ENCODE results near the gene REEP1. TPM values are rescaled to one million over a fixed set of nuclear protein-coding genes. Genes with fewer than 3 reads are reported as not detected.

Gene REEP1
- total RNA-seq, 1 experiment from 2014 or later, result not detected

DNA sequence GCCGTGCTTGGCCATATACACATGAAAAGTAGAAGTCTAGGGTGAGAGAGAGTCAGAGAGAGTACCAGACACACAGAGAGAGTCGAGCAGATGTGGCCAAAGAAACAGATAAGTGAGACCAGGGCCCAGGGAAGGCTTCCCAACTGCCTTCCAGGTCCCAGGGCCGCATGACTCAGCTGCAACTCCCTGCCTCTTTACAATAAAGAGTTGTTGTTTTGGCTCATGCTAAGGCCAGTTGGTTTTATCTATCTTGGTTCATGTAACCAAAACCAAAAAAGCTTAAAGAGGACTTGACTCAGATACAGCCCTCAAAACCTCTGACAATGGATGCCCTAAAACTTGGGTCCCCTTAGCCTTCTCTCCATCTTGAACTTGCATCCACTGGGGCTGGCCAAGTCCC, 36.9 kb downstream of the REEP1 start:
- TF ChIP-seq, protein P1, sequence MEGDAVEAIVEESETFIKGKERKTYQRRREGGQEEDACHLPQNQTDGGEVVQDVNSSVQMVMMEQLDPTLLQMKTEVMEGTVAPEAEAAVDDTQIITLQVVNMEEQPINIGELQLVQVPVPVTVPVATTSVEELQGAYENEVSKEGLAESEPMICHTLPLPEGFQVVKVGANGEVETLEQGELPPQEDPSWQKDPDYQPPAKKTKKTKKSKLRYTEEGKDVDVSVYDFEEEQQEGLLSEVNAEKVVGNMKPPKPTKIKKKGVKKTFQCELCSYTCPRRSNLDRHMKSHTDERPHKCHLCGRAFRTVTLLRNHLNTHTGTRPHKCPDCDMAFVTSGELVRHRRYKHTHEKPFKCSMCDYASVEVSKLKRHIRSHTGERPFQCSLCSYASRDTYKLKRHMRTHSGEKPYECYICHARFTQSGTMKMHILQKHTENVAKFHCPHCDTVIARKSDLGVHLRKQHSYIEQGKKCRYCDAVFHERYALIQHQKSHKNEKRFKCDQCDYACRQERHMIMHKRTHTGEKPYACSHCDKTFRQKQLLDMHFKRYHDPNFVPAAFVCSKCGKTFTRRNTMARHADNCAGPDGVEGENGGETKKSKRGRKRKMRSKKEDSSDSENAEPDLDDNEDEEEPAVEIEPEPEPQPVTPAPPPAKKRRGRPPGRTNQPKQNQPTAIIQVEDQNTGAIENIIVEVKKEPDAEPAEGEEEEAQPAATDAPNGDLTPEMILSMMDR (IDR thresholded peaks at IDR 0.05; ENCODE audit: unreplicated experiment), result no peak
- CTCF ChIA-PET, result no interaction called here
- Mint-ChIP-seq H3K27ac (ENCODE audit: low read depth, unreplicated experiment) (no peak overlapping the region), H3K9me3 (ENCODE audit: unreplicated experiment) (no peaks in the 10 kb centered on the region), H3K36me3 (ENCODE audit: insufficient read depth, unreplicated experiment) (no peaks in the 10 kb centered on the region), H3K4me1 (ENCODE audit: insufficient read depth, unreplicated experiment) (no peaks in the 10 kb centered on the region), H3K27me3 (ENCODE audit: insufficient read depth, unreplicated experiment) (peaks cover 24% of the 10 kb centered on the region), H3K4me3 (ENCODE audit: unreplicated experiment) (no peak overlapping the region)
- no TSS peak for BruUV-seq (replicated peaks)
- POLR2A ChIA-PET, result no interaction called here
- intact Hi-C loops (cut with micrococcal nuclease), result no loop called here
- DNase-seq (ENCODE audit: unreplicated experiment), result no peak

DNA sequence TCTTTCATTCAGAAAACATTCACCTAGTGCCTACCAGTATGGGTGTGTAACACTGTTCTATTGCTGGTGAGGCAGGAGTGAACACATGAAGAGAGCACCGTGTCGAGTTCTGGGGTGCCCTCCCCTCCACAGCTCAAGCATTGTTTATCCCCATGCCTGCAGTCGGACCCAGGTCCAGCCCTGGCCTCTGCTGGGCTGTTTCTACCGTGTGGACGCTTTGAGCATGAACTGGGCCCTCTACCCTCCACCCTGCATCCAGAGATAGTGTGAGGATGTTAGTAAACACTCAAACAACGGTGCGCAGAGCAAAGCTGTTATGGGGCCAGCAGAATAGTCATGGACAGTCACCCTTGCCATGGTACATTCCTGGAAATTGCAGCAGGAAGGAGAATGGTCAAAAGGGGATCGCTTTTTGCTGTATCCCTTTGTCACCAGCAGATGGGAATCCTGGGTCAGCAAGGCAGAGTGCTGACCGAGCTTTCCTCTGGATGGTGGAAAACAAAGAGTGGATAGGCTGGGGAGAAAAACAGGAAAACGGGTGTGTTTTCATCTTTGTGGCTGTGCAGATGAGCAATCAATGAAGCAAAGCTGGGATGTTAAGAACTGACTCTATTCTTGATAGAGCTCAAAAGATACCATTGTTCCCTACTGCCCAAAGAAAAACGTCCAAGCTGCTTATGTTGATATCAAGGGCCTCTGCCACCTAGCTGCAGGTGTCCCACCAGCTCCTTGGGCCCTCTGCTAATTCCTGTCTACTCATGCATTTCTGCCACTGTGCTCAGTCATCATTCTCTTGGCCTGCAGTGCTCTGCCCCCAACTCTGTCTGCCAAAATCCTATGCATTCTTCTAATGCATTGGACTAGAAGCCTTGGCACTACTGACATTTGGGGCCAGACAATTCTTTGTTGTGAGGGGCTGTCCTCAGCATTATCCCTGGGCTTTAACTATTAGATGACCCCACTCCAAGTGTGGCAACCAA, 38.7 kb downstream of the REEP1 start:
- CTCF ChIA-PET, result interaction anchor here (0.6 to 2.4 kb wide), 2 partner anchors 77 to 93 kb away, joined by 3 to 5 read pairs; no protein-coding TSS in a partner anchor
- no peak for DNase-seq (ENCODE audit: unreplicated experiment)
- intact Hi-C loops (cut with micrococcal nuclease), result loop anchor here (10.0 kb wide), 2 partner anchors 74 to 76 kb away; no protein-coding TSS in a partner anchor
- no peaks in the 10 kb centered on the region for H3K36me3 Mint-ChIP-seq (ENCODE audit: insufficient read depth, unreplicated experiment)
- POLR2A ChIA-PET, result no interaction called here
- no peak overlapping the region for H3K4me3 Mint-ChIP-seq (ENCODE audit: unreplicated experiment)
- BruUV-seq (replicated peaks), result no TSS peak
- H3K4me1 Mint-ChIP-seq (ENCODE audit: insufficient read depth, unreplicated experiment), result no peaks in the 10 kb centered on the region
- TF ChIP-seq, protein P1 (IDR thresholded peaks at IDR 0.05; ENCODE audit: unreplicated experiment), result peak; percentile 10
- peaks cover 10% of the 10 kb centered on the region for H3K27me3 Mint-ChIP-seq (ENCODE audit: insufficient read depth, unreplicated experiment)
- no peak overlapping the region for H3K27ac Mint-ChIP-seq (ENCODE audit: low read depth, unreplicated experiment)
- no peaks in the 10 kb centered on the region for H3K9me3 Mint-ChIP-seq (ENCODE audit: unreplicated experiment)

DNA sequence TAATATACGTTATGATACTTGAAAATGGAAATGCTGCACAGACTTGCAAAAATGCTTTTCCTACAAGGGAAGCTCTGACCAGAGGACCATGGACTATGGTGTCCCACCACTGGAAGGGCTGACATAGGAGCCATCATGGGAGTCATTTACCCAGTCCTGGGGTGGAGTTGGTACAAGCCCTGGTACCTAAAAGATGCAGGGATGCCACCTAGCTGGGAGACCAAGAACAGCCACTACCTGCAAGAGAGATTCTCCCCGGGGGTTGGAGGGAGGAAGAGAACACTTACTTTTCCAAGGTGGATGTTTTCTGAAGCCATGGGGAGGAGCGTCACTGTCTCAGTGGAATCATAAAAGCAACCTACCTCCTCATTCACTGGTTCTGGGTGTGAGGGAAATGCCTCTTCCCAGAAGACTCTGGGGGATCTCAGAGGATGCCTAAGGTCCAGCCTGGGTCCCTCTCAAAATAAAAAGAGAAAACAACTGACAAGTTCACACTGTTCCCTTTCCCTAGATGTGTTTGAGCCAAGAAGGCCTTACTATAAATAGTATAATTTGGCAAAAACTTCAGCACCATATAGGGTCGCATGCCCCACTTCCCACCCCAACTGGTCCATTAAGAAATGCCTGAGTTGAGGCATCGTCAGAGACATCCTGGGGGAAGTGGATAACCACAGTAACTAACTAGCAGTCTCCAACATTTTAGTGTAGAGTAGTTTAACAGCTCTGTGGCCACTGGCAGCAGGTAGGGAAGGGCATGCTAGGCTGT, 39.9 kb downstream of the REEP1 start:
- peaks cover 16% of the 10 kb centered on the region for H3K27me3 Mint-ChIP-seq (ENCODE audit: insufficient read depth, unreplicated experiment)
- no TSS peak for BruUV-seq (replicated peaks)
- CTCF ChIA-PET, result interaction anchor here (0.6 to 2.4 kb wide), 2 partner anchors 76 to 92 kb away, joined by 3 to 5 read pairs; no protein-coding TSS in a partner anchor
- TF ChIP-seq, protein P1 (IDR thresholded peaks at IDR 0.05; ENCODE audit: unreplicated experiment), result no peak
- no peaks in the 10 kb centered on the region for H3K36me3 Mint-ChIP-seq (ENCODE audit: insufficient read depth, unreplicated experiment)
- no peaks in the 10 kb centered on the region for H3K9me3 Mint-ChIP-seq (ENCODE audit: unreplicated experiment)
- H3K4me1 Mint-ChIP-seq (ENCODE audit: insufficient read depth, unreplicated experiment), result peaks cover 6% of the 10 kb centered on the region
- no peak overlapping the region for H3K4me3 Mint-ChIP-seq (ENCODE audit: unreplicated experiment)
- DNase-seq (ENCODE audit: unreplicated experiment), result peak; percentile 30
- no peak overlapping the region for H3K27ac Mint-ChIP-seq (ENCODE audit: low read depth, unreplicated experiment)
- POLR2A ChIA-PET, result no interaction called here
- intact Hi-C loops (cut with micrococcal nuclease), result loop anchor here (10.0 kb wide), 2 partner anchors 73 to 77 kb away; no protein-coding TSS in a partner anchor

DNA sequence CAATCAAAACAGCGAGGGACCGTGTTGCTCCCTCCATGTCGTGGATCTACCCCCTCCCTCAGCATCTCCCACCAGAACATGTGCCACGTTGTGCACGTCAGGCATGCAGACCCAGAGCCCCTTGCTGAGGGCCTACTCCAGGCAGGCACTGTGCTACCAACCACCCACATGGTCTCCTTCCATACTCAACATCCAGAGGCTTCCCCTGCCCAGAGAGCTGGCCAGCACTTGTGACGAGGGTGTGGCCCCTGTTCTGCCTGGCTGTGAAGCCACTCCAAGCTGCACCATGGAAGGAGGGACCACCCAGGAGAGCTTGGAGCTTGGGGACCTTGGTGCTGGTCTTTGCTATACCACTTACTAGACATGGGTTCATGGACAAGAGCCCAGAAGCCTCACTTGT, 40.5 kb downstream of the REEP1 start:
- BruUV-seq (replicated peaks), result no TSS peak
- intact Hi-C loops (cut with micrococcal nuclease), result loop anchor here (10.0 kb wide), 2 partner anchors 72 to 78 kb away; no protein-coding TSS in a partner anchor
- peaks cover 22% of the 10 kb centered on the region for H3K27me3 Mint-ChIP-seq (ENCODE audit: insufficient read depth, unreplicated experiment)
- H3K4me3 Mint-ChIP-seq (ENCODE audit: unreplicated experiment), result no peak overlapping the region
- H3K9me3 Mint-ChIP-seq (ENCODE audit: unreplicated experiment), result no peaks in the 10 kb centered on the region
- no peaks in the 10 kb centered on the region for H3K36me3 Mint-ChIP-seq (ENCODE audit: insufficient read depth, unreplicated experiment)
- H3K4me1 Mint-ChIP-seq (ENCODE audit: insufficient read depth, unreplicated experiment), result peaks cover 6% of the 10 kb centered on the region
- no peak overlapping the region for H3K27ac Mint-ChIP-seq (ENCODE audit: low read depth, unreplicated experiment)
- ChIA-PET CTCF (no interaction called here), POLR2A (no interaction called here)
- TF ChIP-seq, protein P1 (IDR thresholded peaks at IDR 0.05; ENCODE audit: unreplicated experiment), result no peak
- DNase-seq (ENCODE audit: unreplicated experiment), result no peak

All from MCF 10A (cell line).